SK-N-SH (cell line): ENCODE measurements around the gene SCARB1. TPM values are rescaled to one million over a fixed set of nuclear protein-coding genes. Genes with fewer than 3 reads are reported as not detected.

ENCODE experiments used
- CTCF ChIA-PET: fragments of 300-600, 350-600 bp; formaldehyde crosslinking; extraction: SDS; loops from one replicate; lab custom pipeline; 2021; lab: Yijun Ruan, JAX
- POLR2A ChIA-PET: fragments of 350-600 bp; sonication (Branson Sonifier 250); formaldehyde crosslinking; extraction: SDS; loops from one replicate; lab custom pipeline; 2020; ENCODE audit warnings: antibody characterized with exemption, inconsistent platforms; lab: Yijun Ruan, JAX
- DNase-seq: peaks from one replicate; pipeline ENCODE4 v3.0.0; 2012
- H2AFZ ChIP-seq: fragments of 200-600 bp; sonication (generic); 2 replicates; pipeline ENCODE4 v1.8.1; 2016; ENCODE audit warnings: antibody characterized with exemption, mild to moderate bottlenecking, low read depth
- H3F3A ChIP-seq: fragments of 200-600 bp; sonication (generic); replicated peaks from 2 replicates; pipeline ENCODE3; 2016; ENCODE audit warnings: antibody characterized with exemption, mild to moderate bottlenecking; ENCODE audit not compliant: insufficient read depth
- H3K27ac ChIP-seq, 2 experiments: fragments of 200-500 bp in 1 of 2; fragments of 200-600 bp in 1 of 2; sonication (Bioruptor generic) in 1 of 2; sonication (generic), shearing (Covaris generic) in 1 of 2; 2 replicates each; pipeline versions ENCODE4 v1.5.1 to v1.6.1; 2014 to 2016; ENCODE audit warnings: low read depth in 2 of 2, inconsistent platforms in 1 of 2, low read length in 1 of 2, mild to moderate bottlenecking in 1 of 2, mixed read lengths in 1 of 2
- H3K27me3 ChIP-seq: fragments of 200-600 bp; sonication (generic), shearing (Covaris generic); 2 replicates; pipeline ENCODE4 v1.6.1; 2016; ENCODE audit warnings: mixed run types; ENCODE audit not compliant: insufficient read depth
- H3K36me3 ChIP-seq, 2 experiments: fragments of 200-500 bp in 1 of 2; fragments of 200-600 bp in 1 of 2; sonication (Bioruptor generic) in 1 of 2; sonication (generic) in 1 of 2; replicated peaks in 1 of 2; 2 replicates each; pipeline versions ENCODE3 to v1.5.1; 2014 to 2016; ENCODE audit warnings: low read length in 1 of 2, mild to moderate bottlenecking in 1 of 2; ENCODE audit not compliant: insufficient read depth in 2 of 2, control insufficient read depth in 1 of 2
- H3K4me1 ChIP-seq, 2 experiments: fragments of 200-500 bp in 1 of 2; fragments of 200-600 bp in 1 of 2; sonication (Bioruptor generic) in 1 of 2; sonication (generic), shearing (Covaris generic) in 1 of 2; 2 replicates each; pipeline versions ENCODE4 v1.5.1 to v1.6.1; 2014 to 2016; ENCODE audit warnings: low read depth in 1 of 2, low read length in 1 of 2, mixed run types in 1 of 2; ENCODE audit not compliant: insufficient read depth in 2 of 2, control insufficient read depth in 1 of 2
- H3K4me2 ChIP-seq: fragments of 200-600 bp; sonication (generic), shearing (Covaris generic); 2 replicates; pipeline ENCODE4 v1.6.1; 2017; ENCODE audit warnings: mixed run types
- H3K4me3 ChIP-seq, 2 experiments: fragments of 200-500 bp in 1 of 2; fragments of 200-600 bp in 1 of 2; sonication (Bioruptor generic) in 1 of 2; sonication (generic), shearing (Covaris generic) in 1 of 2; 2 replicates each; pipeline versions ENCODE4 v1.5.1 to v1.8.1; 2014 to 2016; ENCODE audit warnings: low read depth in 2 of 2, inconsistent platforms in 1 of 2, low read length in 1 of 2, mild to moderate bottlenecking in 1 of 2, mixed read lengths in 1 of 2, moderate library complexity in 1 of 2
- H3K79me2 ChIP-seq: fragments of 200-600 bp; sonication (generic); 2 replicates; pipeline ENCODE4 v1.8.1; 2017; ENCODE audit warnings: mild to moderate bottlenecking; ENCODE audit not compliant: insufficient read depth
- H3K9ac ChIP-seq: fragments of 200-600 bp; sonication (generic); 2 replicates; pipeline ENCODE4 v1.6.1; 2017; ENCODE audit warnings: mixed run types
- H3K9me2 ChIP-seq: fragments of 200-600 bp; sonication (generic); 2 replicates; pipeline ENCODE4 v1.6.1; 2017; ENCODE audit warnings: mixed run types
- H3K9me3 ChIP-seq: fragments of 200-600 bp; sonication (generic); 2 replicates; pipeline ENCODE4 v1.6.1; 2017; ENCODE audit warnings: mixed run types, mild to moderate bottlenecking, moderate library complexity
- H4K20me1 ChIP-seq: fragments of 200-600 bp; sonication (generic); 2 replicates; pipeline ENCODE4 v1.6.1; 2017; ENCODE audit warnings: mild to moderate bottlenecking, mixed run types; ENCODE audit not compliant: insufficient read depth
- ELF1 ChIP-seq: IDR thresholded peaks from 2 replicates; pipeline ENCODE4 v1.4.0; 2012
- FOSL2 ChIP-seq: IDR thresholded peaks from 2 replicates; pipeline ENCODE4 v1.4.0; 2012; ENCODE audit warnings: low read depth, mild to moderate bottlenecking, moderate library complexity, borderline replicate concordance
- FOXM1 ChIP-seq: IDR thresholded peaks from 2 replicates; pipeline ENCODE4 v1.4.0; 2012; ENCODE audit warnings: low read depth, mild to moderate bottlenecking
- GATA2 ChIP-seq: sonication (generic); formaldehyde crosslinking; IDR thresholded peaks from 2 replicates; pipeline ENCODE4 v1.5.0; 2020; ENCODE audit warnings: mild to moderate bottlenecking, missing genetic modification reagents
- MXI1 ChIP-seq: IDR thresholded peaks from 2 replicates; pipeline ENCODE4 v1.6.1; 2012; ENCODE audit warnings: mild to moderate bottlenecking, low read depth, low read length, improper control_type of control experiment
- NRF1 ChIP-seq: IDR thresholded peaks from 2 replicates; pipeline ENCODE4 v1.6.1; 2012; ENCODE audit warnings: low read depth, mild to moderate bottlenecking, low read length
- RAD21 ChIP-seq: IDR thresholded peaks from 2 replicates; pipeline ENCODE4 v1.6.1; 2012; ENCODE audit warnings: mild to moderate bottlenecking, low read length
- RFX5 ChIP-seq: IDR thresholded peaks from 2 replicates; pipeline ENCODE4 v1.6.1; 2012; ENCODE audit warnings: mild to moderate bottlenecking, improper control_type of control experiment, low read length
- RXRA ChIP-seq: IDR thresholded peaks from 2 replicates; pipeline ENCODE4 v1.4.0; 2012; ENCODE audit warnings: low read depth, mild to moderate bottlenecking, borderline replicate concordance
- WGBS: methylation state at CpG from one replicate; pipeline ENCODE4 v1.1.6; 2017; ENCODE audit warnings: low lambda C conversion rate; 5-methylcytosine and 5-hydroxymethylcytosine counted together
- polyA plus RNA-seq, 3 experiments: library from polyadenylated mRNA; depleted of rRNA; stranded (reverse); fragments of >200 nt; gene quantifications; 2 replicates each; pipeline ENCODE4 v1.2.3, GENCODE V29; 2012
- TF ChIP-seq, protein P1 (sequence below): IDR thresholded peaks from 2 replicates; pipeline ENCODE4 v1.4.0; 2012; ENCODE audit warnings: low read depth
- TF ChIP-seq, protein P2 (sequence below): fragments of 150-350 bp; IDR thresholded peaks from 2 replicates; pipeline ENCODE4 v1.6.1; 2016; ENCODE audit warnings: mild to moderate bottlenecking, low read depth, low read length

Gene SCARB1
- polyA plus RNA-seq, 1 of the 3 experiments (the other 2 are of a cell fraction) = 33.0 TPM

DNA sequence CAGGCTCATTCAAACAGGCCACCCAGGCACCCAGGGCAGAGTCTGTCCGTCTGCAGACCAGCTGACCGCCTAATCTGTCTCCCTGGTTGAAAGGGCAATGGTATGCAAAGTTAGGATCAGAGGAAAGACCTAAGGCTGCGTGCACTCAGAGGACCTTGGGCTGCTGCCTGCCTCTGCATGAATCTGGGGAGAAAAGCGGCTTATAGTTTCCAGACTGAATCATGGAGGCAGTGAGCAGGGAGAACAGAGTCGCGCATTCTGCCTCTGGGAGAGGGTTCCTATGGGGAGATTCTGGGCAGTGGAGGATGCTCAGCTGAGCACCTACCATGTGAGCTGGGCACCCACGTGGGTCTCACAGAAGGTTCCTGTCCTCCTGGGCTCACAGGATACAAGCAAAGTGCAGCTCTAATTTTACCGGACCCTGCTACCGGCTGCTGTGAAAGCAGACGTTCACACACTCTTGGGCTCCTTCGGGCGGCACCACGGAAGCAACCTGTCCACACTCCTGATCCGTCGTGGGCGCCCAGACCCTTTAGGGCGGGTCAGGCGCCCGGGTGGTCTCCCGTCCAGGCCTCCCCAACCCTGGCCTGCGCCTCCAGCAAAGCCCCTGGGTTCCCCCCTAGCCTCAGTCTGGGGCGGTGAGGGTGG is 772 bp downstream of the SCARB1 start:
- Histone ChIP-seq H2AFZ (peak overlapping the region; percentile 88), H3K79me2 (no peaks in the 10 kb centered on the region), H3K9ac (peak overlapping the region; percentile 73), H4K20me1 (no peaks in the 10 kb centered on the region), H3K36me3 (no peaks in the 10 kb centered on the region), H3K9me2 (no peaks in the 10 kb centered on the region), H3K4me2 (peak overlapping the region; percentile 99), H3K27ac (peak overlapping the region in 1 of 2 experiments; percentile 64; a peak in 1 of 4 replicates), H3K9me3 (no peaks in the 10 kb centered on the region), H3K4me1 (peaks cover 0 to 25% of the 10 kb centered on the region in 2 experiments; a peak in 1 of 4 replicates), H3K27me3 (no peaks in the 10 kb centered on the region), H3K4me3 (peak overlapping the region; percentile 65 to 75), H3F3A (no peaks in the 10 kb centered on the region)
- ChIA-PET POLR2A (interaction anchor here (1.4 to 1.5 kb wide), 2 partner anchors 21 to 25 kb away, joined by 4 to 5 read pairs; no protein-coding TSS in a partner anchor), CTCF (interaction anchor here (0.6 to 1.1 kb wide), 4 partner anchors 10 to 54 kb away, joined by 3 to 6 read pairs (median 4); no protein-coding TSS in a partner anchor)
- 51% methylated on average over 9 of the region's 22 CpGs for WGBS
- TF ChIP-seq, protein P1, sequence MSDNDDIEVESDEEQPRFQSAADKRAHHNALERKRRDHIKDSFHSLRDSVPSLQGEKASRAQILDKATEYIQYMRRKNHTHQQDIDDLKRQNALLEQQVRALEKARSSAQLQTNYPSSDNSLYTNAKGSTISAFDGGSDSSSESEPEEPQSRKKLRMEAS = peak; percentile 40; the same call in 1 of the 2 replicates
- TF ChIP-seq FOSL2 (no peak), ELF1 (no peak), RAD21 (no peak), FOXM1 (no peak), NRF1 (no peak), MXI1 (peak; percentile 97), RXRA (no peak), RFX5 (no peak), GATA2 (CRISPR knock-in tag) (no peak)
- TF ChIP-seq, protein P2, sequence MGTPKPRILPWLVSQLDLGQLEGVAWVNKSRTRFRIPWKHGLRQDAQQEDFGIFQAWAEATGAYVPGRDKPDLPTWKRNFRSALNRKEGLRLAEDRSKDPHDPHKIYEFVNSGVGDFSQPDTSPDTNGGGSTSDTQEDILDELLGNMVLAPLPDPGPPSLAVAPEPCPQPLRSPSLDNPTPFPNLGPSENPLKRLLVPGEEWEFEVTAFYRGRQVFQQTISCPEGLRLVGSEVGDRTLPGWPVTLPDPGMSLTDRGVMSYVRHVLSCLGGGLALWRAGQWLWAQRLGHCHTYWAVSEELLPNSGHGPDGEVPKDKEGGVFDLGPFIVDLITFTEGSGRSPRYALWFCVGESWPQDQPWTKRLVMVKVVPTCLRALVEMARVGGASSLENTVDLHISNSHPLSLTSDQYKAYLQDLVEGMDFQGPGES = no peak
- DNase-seq = peak; percentile 70

DNA sequence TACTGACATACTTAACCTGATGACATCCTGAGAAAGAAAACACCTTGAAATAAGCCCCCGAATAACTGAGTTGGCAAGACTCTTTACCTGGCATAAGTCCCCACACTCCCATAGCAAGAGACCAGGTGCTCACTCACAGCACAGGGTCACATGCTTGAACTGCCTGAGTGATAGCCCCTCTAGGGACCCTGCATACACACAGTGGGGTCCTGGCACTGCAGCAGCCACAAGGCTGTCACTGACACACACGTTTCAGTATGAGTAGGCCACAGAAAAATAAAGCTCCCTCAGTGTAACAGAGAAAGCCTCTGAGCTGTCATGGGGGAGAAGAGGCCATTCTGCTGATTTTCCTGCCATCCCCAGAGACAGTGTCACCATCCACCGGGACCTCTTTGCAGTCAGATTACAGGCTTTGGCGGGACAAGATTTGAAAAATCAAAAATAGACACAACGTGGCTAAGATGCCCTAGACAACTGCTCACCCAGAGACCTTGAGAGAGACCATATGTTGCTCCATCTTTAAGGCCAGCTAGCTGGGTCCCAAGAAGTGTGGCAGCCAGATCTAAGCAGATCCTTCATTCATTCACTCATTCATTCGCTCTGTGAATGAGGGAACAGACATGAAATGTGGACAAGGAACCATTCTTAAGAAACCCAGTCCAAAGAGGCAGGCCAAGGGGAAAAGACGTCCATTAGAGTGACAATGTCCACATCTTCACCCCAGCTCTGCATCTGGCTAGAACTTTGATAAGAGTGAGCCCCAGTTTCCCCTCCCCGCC is 1.6 kb downstream of the SCARB1 start:
- WGBS = 78% methylated on average over 8 of the region's 8 CpGs
- Histone ChIP-seq H3F3A (no peaks in the 10 kb centered on the region), H3K9me3 (no peaks in the 10 kb centered on the region), H3K79me2 (no peaks in the 10 kb centered on the region), H3K4me1 (peaks cover 0 to 29% of the 10 kb centered on the region in 2 experiments; a peak in 1 of 4 replicates), H3K4me3 (peak overlapping the region in 1 of 2 experiments; percentile 65; a peak in 1 of 4 replicates), H3K36me3 (no peaks in the 10 kb centered on the region), H3K27me3 (no peaks in the 10 kb centered on the region), H3K9me2 (no peaks in the 10 kb centered on the region), H4K20me1 (no peaks in the 10 kb centered on the region), H3K4me2 (no peak overlapping the region), H3K27ac (no peak overlapping the region), H2AFZ (no peak overlapping the region), H3K9ac (no peak overlapping the region)
- CTCF ChIA-PET = interaction anchor here (0.6 to 1.1 kb wide), 4 partner anchors 10 to 55 kb away, joined by 3 to 6 read pairs (median 4); no protein-coding TSS in a partner anchor
- no peak for TF ChIP-seq RXRA
- TF ChIP-seq, protein P1 = no peak
- POLR2A ChIA-PET = interaction anchor here (0.6 to 1.5 kb wide), 4 partner anchors 12 to 24 kb away, joined by 3 to 5 read pairs (median 4); no protein-coding TSS in a partner anchor
- no peak for DNase-seq
